GM12875 (cell line): Measurements from ENCODE around the gene DNAJC18.
"Not testable (repeated sequence)": the region's sequence is repeated elsewhere in the genome, so short reads cannot be mapped to it uniquely, and the experiment has no call there.

Source experiments
- H3K4me3 ChIP-seq: one replicate; pipeline ENCODE4 v1.5.1; 2011; ENCODE audit warnings: low read depth, low read length, control low read depth
- TF ChIP-seq, protein P1 (sequence below): IDR thresholded peaks from 2 replicates; pipeline ENCODE4 v1.5.1; 2011; ENCODE audit warnings: low read depth, mild to moderate bottlenecking, control low read depth, inconsistent platforms, low read length, moderate library complexity, borderline replicate concordance; ENCODE audit not compliant: insufficient read depth

The DNAJC18 gene

GRCh38 chr5:139413963-139414362 lies 25.4 kb downstream of the DNAJC18 start:
- TF ChIP-seq, protein P1, sequence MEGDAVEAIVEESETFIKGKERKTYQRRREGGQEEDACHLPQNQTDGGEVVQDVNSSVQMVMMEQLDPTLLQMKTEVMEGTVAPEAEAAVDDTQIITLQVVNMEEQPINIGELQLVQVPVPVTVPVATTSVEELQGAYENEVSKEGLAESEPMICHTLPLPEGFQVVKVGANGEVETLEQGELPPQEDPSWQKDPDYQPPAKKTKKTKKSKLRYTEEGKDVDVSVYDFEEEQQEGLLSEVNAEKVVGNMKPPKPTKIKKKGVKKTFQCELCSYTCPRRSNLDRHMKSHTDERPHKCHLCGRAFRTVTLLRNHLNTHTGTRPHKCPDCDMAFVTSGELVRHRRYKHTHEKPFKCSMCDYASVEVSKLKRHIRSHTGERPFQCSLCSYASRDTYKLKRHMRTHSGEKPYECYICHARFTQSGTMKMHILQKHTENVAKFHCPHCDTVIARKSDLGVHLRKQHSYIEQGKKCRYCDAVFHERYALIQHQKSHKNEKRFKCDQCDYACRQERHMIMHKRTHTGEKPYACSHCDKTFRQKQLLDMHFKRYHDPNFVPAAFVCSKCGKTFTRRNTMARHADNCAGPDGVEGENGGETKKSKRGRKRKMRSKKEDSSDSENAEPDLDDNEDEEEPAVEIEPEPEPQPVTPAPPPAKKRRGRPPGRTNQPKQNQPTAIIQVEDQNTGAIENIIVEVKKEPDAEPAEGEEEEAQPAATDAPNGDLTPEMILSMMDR: no peak
- H3K4me3 ChIP-seq: no peak overlapping the region

- no peak overlapping the region for H3K4me3 ChIP-seq
- TF ChIP-seq, protein P1: no peak
These were observed 26.2 kb downstream of the DNAJC18 start for GRCh38 chr5:139413153-139413552.

- H3K4me3 ChIP-seq: no peak overlapping the region
- TF ChIP-seq, protein P1: no peak
These were observed 28.1 kb downstream of the DNAJC18 start for GRCh38 chr5:139410993-139411828.

- TF ChIP-seq, protein P1: no peak
These were observed 29.0 kb downstream of the DNAJC18 start for GRCh38 chr5:139410121-139410992.

GRCh38 chr5:139409116-139409515 lies 30.2 kb downstream of the DNAJC18 start:
- not testable (repeated sequence) for H3K4me3 ChIP-seq

More at GRCh38 chr5:139410121-139410992, 29.0 kb downstream of the DNAJC18 start:
- H3K4me3 ChIP-seq: no peak overlapping the region

DNA sequence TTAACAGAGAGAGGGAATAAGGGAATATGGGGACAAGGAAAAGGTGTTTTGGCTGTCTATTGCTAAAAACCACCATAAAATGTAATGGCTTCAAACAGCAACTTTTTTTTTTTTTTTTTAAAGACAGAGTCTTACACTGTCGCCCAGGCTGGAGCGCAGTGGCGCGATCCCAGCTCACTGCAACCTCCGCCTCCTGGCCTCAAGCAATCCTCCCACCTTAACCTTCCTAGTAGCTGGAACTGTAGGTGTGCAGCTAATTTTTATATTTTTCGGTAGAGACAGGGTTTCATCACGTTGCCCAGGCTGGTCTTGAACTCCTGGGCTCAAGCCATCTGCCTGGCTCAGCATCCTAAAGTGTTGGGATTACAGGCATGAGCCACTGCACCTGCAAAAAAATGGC lies 31.1 kb downstream of the DNAJC18 start:
- H3K4me3 ChIP-seq: no peak overlapping the region
- TF ChIP-seq, protein P1: no peak

- TF ChIP-seq, protein P1: no peak
- no peak overlapping the region for H3K4me3 ChIP-seq
These were observed 31.8 kb downstream of the DNAJC18 start for GRCh38 chr5:139407517-139407916.
